CD4-positive, alpha-beta T cell (primary cell): ENCODE data around the gene CAMK2B. TPM values are rescaled to one million over a fixed set of nuclear protein-coding genes. Genes with fewer than 3 reads are reported as not detected.
A peak's percentile ranks its signal among the peaks of the same experiment; 100 is the strongest.

Experiments
- ATAC-seq: fragments of 200-7000 bp; cut with Tn5 transposase; one replicate; pipeline ENCODE4 v1.10.0; 2022; ENCODE audit warnings: mild to moderate bottlenecking; ENCODE audit not compliant: poor library complexity
- CTCF ChIA-PET: fragments of 350-600 bp; sonication (Branson Sonifier 250); formaldehyde crosslinking; loops from one replicate; lab custom pipeline; 2021; ENCODE audit warnings: antibody characterized with exemption, inconsistent platforms; lab: Charles Lee
- POLR2A ChIA-PET: fragments of 350-600 bp; sonication (Branson Sonifier 250); formaldehyde crosslinking; loops from one replicate; lab custom pipeline; 2021; ENCODE audit warnings: antibody characterized with exemption, inconsistent platforms; lab: Charles Lee
- DNase-seq, 14 experiments: peaks; one replicate each; pipeline ENCODE4 v3.0.0-alpha.2; 2013 to 2020; ENCODE audit warnings: mixed read lengths in 2 of 14
- H3K27ac ChIP-seq, 2 donors: one replicate each; pipeline versions ENCODE4 v1.5.1 to v1.7.0; 2013; ENCODE audit warnings: low read length in 2 of 2, low read depth in 1 of 2, mild to moderate bottlenecking in 1 of 2
- H3K27me3 ChIP-seq, 2 experiments: 1 replicate in 1 of 2; 2 replicates in 1 of 2; pipeline versions ENCODE4 v1.6.1 to v1.7.0; 2013; ENCODE audit warnings: low read length in 2 of 2, control low read depth in 1 of 2, mild to moderate bottlenecking in 1 of 2, moderate library complexity in 1 of 2; ENCODE audit not compliant: insufficient read depth in 2 of 2, control insufficient read depth in 1 of 2
- H3K36me3 ChIP-seq: one replicate; pipeline ENCODE4 v1.6.1; 2013; ENCODE audit warnings: low read length, control low read depth; ENCODE audit not compliant: insufficient read depth
- H3K4me1 ChIP-seq: one replicate; pipeline ENCODE4 v1.6.1; 2013; ENCODE audit warnings: low read length, control low read depth; ENCODE audit not compliant: insufficient read depth
- H3K4me3 ChIP-seq: one replicate; pipeline ENCODE4 v1.5.1; 2013; ENCODE audit warnings: mild to moderate bottlenecking, low read length, moderate library complexity
- H3K9me3 ChIP-seq, 2 experiments: 1 replicate in 1 of 2; 2 replicates in 1 of 2; pipeline versions ENCODE4 v1.6.1 to v1.7.0; 2013; ENCODE audit warnings: low read length in 2 of 2, mild to moderate bottlenecking in 2 of 2, control low read depth in 1 of 2, moderate library complexity in 1 of 2; ENCODE audit not compliant: control insufficient read depth in 1 of 2, insufficient read depth in 1 of 2
- H3K27ac Mint-ChIP-seq: one replicate; pipeline ENCODE4 v1.8.0; 2020; ENCODE audit warnings: mixed read lengths
- H3K27me3 Mint-ChIP-seq: one replicate; pipeline ENCODE4 v1.8.0; 2021; ENCODE audit warnings: mixed read lengths
- H3K36me3 Mint-ChIP-seq: one replicate; pipeline ENCODE4 v1.8.0; 2021; ENCODE audit warnings: low read depth, mixed read lengths
- H3K4me1 Mint-ChIP-seq: one replicate; pipeline ENCODE4 v1.8.0; 2021; ENCODE audit warnings: low read depth, mixed read lengths
- H3K4me3 Mint-ChIP-seq: one replicate; pipeline ENCODE4 v1.8.0; 2020; ENCODE audit warnings: mild to moderate bottlenecking, mixed read lengths
- H3K9me3 Mint-ChIP-seq: one replicate; pipeline ENCODE4 v1.8.0; 2020; ENCODE audit warnings: mixed read lengths
- CTCF ChIP-seq: fragments of 200-600 bp; IDR thresholded peaks from one replicate; pipeline ENCODE4 v1.8.0; 2022; ENCODE audit warnings: antibody characterized with exemption, mild to moderate bottlenecking
- intact Hi-C, 2 experiments: fragments of 100-400 bp; cut with DNase I in 1 of 2; cut with micrococcal nuclease in 1 of 2; formaldehyde crosslinking; loops; one replicate each; pipeline versions ENCODE4 v1.15.1 to v1.9.0; 2023 to 2025; cut with DNase I, micrococcal nuclease
- total RNA-seq, 174 experiments: library from RNA in 2 of 174; stranded (reverse) in 2 of 174; gene quantifications; one replicate each; pipeline ENCODE4 v1.2.3 and lab custom pipeline; 2021 to 2026

The CAMK2B gene
- total RNA-seq, 2 experiments from 2014 or later: not detected

- intact Hi-C loops: no loop called here
- Histone ChIP-seq H3K4me1 (peaks cover 16% of the 10 kb centered on the region), H3K27me3 (peaks cover 21 to 27% of the 10 kb centered on the region in 2 experiments), H3K4me3 (peak overlapping the region; percentile 33), H3K36me3 (no peaks in the 10 kb centered on the region), H3K27ac (no peak overlapping the region), H3K9me3 (peaks cover 0 to 26% of the 10 kb centered on the region in 2 experiments)
- Mint-ChIP-seq H3K27me3 (peaks cover 21% of the 10 kb centered on the region), H3K4me3 (no peak overlapping the region), H3K27ac (no peak overlapping the region), H3K4me1 (no peaks in the 10 kb centered on the region), H3K36me3 (no peaks in the 10 kb centered on the region), H3K9me3 (no peaks in the 10 kb centered on the region)
- peak in 11 of 14 experiments; percentile 10 to 48 (median 19) for DNase-seq
- ChIA-PET POLR2A (no interaction called here), CTCF (no interaction called here)
- no peak for TF ChIP-seq CTCF
- ATAC-seq: peak; percentile 73
Observed at GRCh38 chr7:44309271-44310091, 15.9 kb downstream of the CAMK2B start.

GRCh38 chr7:44308596-44309270, 16.7 kb downstream of the CAMK2B start:
- H3K9me3 Mint-ChIP-seq: no peaks in the 10 kb centered on the region
- POLR2A ChIA-PET: no interaction called here
- CTCF ChIA-PET: no interaction called here
- intact Hi-C loops: no loop called here
- Histone ChIP-seq H3K27ac (no peak overlapping the region), H3K9me3 (peaks cover 0 to 26% of the 10 kb centered on the region in 2 experiments), H3K4me3 (no peak overlapping the region), H3K4me1 (peaks cover 16% of the 10 kb centered on the region), H3K27me3 (peaks cover 21 to 27% of the 10 kb centered on the region in 2 experiments), H3K36me3 (no peaks in the 10 kb centered on the region)
- no peaks in the 10 kb centered on the region for H3K36me3 Mint-ChIP-seq
- no peaks in the 10 kb centered on the region for H3K4me1 Mint-ChIP-seq
- peaks cover 15% of the 10 kb centered on the region for H3K27me3 Mint-ChIP-seq
- peak in 1 of 14 experiments; percentile 30 for DNase-seq
- H3K27ac Mint-ChIP-seq: no peak overlapping the region
- no peak for ATAC-seq
- no peak for TF ChIP-seq CTCF
- no peak overlapping the region for H3K4me3 Mint-ChIP-seq

GRCh38 chr7:44307905-44308595, 17.3 kb downstream of the CAMK2B start:
- Histone ChIP-seq H3K27me3 (peaks cover 21 to 27% of the 10 kb centered on the region in 2 experiments), H3K4me3 (no peak overlapping the region), H3K27ac (no peak overlapping the region), H3K4me1 (peaks cover 16% of the 10 kb centered on the region), H3K36me3 (no peaks in the 10 kb centered on the region), H3K9me3 (peaks cover 0 to 26% of the 10 kb centered on the region in 2 experiments)
- intact Hi-C loops: no loop called here
- no peak for TF ChIP-seq CTCF
- ChIA-PET CTCF (no interaction called here), POLR2A (no interaction called here)
- Mint-ChIP-seq H3K4me1 (no peaks in the 10 kb centered on the region), H3K4me3 (no peak overlapping the region), H3K27ac (no peak overlapping the region), H3K9me3 (no peaks in the 10 kb centered on the region), H3K36me3 (no peaks in the 10 kb centered on the region), H3K27me3 (peaks cover 14% of the 10 kb centered on the region)
- ATAC-seq (no peak), DNase-seq (peak in 1 of 14 experiments; percentile 29)
